HG02981 (cell line): Measurements from ENCODE around the gene ACAN.

Source experiments
- ATAC-seq: cut with Tn5 transposase; IDR thresholded peaks from one replicate; pipeline ENCODE4 v1.9.1; 2021; ENCODE audit warnings: mild to moderate bottlenecking, moderate library complexity; ENCODE audit not compliant: unreplicated experiment

Gene ACAN

GRCh38 chr15:88841236-88841635 is 38.0 kb downstream of the ACAN start:
- no peak for ATAC-seq

GRCh38 chr15:88842156-88842555 is 38.9 kb downstream of the ACAN start:
- ATAC-seq, result no peak

DNA sequence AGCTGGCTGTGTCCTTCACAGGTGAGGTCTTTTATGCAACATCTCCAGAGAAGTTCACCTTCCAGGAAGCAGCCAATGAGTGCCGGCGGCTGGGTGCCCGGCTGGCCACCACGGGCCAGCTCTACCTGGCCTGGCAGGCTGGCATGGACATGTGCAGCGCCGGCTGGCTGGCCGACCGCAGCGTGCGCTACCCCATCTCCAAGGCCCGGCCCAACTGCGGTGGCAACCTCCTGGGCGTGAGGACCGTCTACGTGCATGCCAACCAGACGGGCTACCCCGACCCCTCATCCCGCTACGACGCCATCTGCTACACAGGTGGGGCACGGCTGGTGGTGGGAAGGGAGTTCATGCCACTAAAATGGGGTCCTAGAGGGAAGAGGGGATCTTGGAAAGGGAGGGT is 40.1 kb downstream of the ACAN start:
- ATAC-seq, result no peak

- no peak for ATAC-seq
Measured at GRCh38 chr15:88844749-88845386, 41.6 kb downstream of the ACAN start.

DNA sequence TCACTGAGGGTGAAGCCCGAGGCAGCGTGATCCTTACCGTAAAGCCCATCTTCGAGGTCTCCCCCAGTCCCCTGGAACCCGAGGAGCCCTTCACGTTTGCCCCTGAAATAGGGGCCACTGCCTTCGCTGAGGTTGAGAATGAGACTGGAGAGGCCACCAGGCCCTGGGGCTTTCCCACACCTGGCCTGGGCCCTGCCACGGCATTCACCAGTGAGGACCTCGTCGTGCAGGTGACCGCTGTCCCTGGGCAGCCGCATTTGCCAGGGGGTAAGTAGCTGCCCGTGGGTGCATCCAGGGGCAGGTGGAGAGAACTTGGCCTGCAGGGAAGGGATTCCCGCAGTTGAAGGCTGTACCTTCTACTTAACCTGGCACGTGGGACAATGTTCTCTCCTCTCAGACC is 42.4 kb downstream of the ACAN start:
- ATAC-seq, result no peak

GRCh38 chr15:88847144-88847543 is 43.9 kb downstream of the ACAN start:
- ATAC-seq, result no peak

DNA sequence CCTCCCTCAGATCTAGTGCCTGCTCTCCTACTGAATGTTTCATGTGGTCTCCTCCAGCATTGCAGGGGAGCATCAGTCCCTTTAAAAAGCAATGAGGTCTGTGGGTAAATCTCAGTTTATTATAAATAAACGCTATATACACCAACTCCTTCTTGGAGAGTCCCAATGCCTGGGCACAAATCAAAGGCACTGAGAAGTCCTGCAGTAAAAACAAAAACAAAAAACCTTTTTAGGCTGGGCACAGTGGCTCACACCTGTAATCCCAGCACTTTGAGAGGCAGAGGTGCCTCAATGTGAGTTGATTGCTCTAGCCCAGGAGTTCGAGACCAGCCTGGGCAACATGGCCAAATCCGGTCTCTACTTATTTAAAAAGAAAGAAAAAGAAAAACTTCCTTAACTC is 45.0 kb downstream of the ACAN start:
- ATAC-seq, result no peak

- ATAC-seq, result no peak
Measured at GRCh38 chr15:88849376-88850072, 46.3 kb downstream of the ACAN start.

DNA sequence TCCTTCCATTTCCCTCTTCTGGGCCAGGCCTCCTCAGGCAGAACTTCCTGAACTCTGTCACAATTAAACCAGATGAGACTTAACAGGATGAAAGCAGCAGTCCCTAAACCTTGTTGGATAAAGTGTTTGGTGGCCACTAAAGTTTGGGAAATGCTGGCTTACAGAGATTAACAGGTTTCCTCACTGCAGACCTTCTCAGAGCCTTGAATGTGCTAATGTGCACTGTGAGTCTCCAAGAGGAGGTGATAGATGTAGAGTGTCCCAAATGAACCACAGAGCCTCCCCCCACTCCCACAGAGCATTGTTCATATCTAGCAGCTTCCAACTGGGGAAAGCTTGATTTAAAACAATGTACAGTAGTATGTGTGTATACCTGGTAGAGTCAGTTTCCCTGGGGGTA is 49.2 kb downstream of the ACAN start:
- no peak for ATAC-seq

DNA sequence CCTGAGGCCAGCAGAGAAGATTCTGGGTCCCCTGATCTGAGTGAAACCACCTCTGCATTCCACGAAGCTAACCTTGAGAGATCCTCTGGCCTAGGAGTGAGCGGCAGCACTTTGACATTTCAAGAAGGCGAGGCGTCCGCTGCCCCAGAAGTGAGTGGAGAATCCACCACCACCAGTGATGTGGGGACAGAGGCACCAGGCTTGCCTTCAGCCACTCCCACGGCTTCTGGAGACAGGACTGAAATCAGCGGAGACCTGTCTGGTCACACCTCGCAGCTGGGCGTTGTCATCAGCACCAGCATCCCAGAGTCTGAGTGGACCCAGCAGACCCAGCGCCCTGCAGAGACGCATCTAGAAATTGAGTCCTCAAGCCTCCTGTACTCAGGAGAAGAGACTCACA is 55.7 kb downstream of the ACAN start:
- ATAC-seq, result no peak

- no peak for ATAC-seq
Measured at GRCh38 chr15:88859550-88859949, 56.3 kb downstream of the ACAN start.

GRCh38 chr15:88860212-88860611 is 57.0 kb downstream of the ACAN start:
- ATAC-seq, result no peak

DNA sequence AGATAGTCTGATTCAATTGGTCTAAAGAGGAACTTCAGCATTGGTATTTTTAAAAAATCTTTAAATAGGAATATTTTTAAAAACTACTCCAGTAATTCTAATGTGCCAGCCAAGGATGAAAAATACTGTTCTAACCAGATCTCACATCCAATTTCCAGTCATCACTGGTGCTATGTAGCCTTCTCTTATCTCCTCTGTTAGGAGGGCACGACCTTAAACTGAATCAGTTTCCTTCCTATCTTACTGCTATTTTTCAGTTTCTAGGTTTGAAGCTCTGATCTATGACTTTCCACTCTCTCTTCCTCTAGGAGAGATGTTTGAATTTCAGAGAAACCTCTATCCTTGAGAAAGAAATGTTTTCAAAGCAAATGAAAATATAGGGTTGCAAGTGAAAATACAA is 60.2 kb downstream of the ACAN start:
- no peak for ATAC-seq

GRCh38 chr15:88864861-88865497 is 61.7 kb downstream of the ACAN start:
- no peak for ATAC-seq

- no peak for ATAC-seq
Measured at GRCh38 chr15:88865498-88866099, 62.4 kb downstream of the ACAN start.

- no peak for ATAC-seq
Measured at GRCh38 chr15:88866295-88866881, 63.2 kb downstream of the ACAN start.

DNA sequence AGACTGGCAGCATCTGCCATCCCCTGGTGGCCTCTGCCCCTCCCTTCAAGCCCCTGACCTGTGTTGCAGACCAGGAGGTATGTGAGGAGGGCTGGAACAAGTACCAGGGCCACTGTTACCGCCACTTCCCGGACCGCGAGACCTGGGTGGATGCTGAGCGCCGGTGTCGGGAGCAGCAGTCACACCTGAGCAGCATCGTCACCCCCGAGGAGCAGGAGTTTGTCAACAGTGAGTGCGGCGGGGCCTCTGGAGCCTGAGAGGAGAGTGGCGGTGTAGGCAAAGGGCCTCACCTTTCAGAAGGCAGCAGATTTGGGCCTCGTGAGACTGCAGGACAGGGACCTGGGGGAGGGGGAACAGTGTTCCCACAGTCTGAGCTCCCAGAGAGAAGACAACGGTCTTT is 68.1 kb downstream of the ACAN start:
- no peak for ATAC-seq

DNA sequence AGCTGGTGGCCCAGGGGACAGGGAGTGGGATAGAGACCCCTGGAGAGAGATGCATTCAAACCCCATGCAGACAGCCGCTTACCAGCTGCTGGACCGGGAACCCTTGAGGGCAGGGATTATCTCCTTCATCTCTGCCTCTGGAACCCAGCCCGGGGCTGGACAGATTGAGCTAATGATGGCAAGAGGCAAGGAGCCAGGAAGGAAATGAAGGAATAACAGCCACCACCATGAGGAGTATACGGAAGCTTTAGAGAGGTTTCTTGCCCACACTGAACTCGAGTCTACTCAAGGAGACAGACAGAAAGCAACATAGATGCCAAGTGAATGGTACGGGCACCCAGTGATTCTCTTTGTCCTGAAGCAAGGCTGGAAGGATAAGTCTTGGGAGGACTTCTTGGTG is 68.9 kb downstream of the ACAN start:
- no peak for ATAC-seq

GRCh38 chr15:88872706-88873105 is 69.5 kb downstream of the ACAN start:
- no peak for ATAC-seq

DNA sequence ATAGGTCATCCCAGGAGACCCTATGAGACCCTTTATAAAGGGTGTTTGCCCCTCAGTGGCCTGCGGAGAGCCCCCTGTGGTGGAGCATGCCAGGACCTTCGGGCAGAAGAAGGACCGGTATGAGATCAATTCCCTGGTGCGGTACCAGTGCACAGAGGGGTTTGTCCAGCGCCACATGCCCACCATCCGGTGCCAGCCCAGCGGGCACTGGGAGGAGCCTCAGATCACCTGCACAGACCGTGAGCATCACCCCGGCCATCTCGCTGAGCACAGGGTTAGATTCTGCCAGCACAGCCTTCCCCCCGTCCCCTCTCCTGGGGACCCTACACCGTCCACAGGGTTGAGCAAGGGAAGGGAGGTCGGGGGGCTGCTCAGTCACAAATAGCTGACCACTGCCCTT is 70.5 kb downstream of the ACAN start:
- no peak for ATAC-seq

DNA sequence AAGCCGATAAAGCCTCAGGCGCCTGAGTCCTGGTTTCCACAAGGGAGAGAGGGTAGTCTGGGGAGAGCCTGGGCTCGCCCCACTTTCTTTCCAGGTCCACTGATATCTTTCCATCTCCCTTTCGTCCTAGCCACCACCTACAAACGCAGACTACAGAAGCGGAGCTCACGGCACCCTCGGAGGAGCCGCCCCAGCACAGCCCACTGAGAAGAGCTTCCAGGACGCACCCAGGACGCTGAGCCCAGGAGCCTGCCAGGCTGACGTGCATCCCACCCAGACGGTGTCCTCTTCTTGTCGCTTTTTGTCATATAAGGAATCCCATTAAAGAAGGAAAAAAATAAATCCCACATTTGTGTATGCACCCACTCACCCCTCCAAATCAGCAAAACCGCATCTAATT is 71.0 kb downstream of the ACAN start:
- no peak for ATAC-seq

- no peak for ATAC-seq
Measured at GRCh38 chr15:88874684-88875083, 71.4 kb downstream of the ACAN start.
